Keratinocyte (primary cell): ENCODE measurements around the gene SDCCAG8.

Experiments
- EZH2 ChIP-seq: IDR thresholded peaks from one replicate; pipeline ENCODE4 v1.6.1; 2012; ENCODE audit warnings: inconsistent platforms, mild to moderate bottlenecking, low read length, moderate library complexity
- TF ChIP-seq, protein P1 (sequence below), 3 experiments: IDR thresholded peaks in 1 of 3; conservative IDR thresholded peaks in 1 of 3; optimal IDR thresholded peaks in 1 of 3; 2 replicates in 2 of 3; 3 replicates in 1 of 3; pipeline versions ENCODE3 to v1.5.1; 2011; ENCODE audit warnings: low read length in 3 of 3, mild to moderate bottlenecking in 3 of 3, moderate library complexity in 2 of 3, control low read depth in 1 of 3, inconsistent platforms in 1 of 3; ENCODE audit not compliant: insufficient read depth in 2 of 3; ENCODE audit errors: extremely low read depth in 1 of 3

DNA sequence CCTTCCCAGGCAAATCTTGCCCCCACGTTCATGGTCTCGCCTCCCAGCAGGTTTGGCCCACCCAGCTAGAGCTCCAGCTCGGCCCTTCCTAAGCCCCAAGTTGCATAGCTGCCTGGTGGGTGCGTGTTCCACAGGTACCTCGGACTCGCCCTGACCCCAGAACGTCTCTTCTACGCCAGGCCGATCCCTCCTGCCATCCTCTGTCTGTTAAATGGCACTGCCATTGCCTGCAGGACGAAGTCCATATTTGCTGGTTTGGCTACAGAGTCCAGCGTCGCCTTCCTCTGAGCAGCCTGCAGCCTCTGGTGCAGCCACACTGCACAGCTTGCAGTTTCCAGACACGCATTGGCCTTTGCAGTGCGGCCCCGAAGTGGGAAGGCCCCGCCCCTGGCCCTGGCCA, 228.1 kb downstream of the SDCCAG8 start:
- TF ChIP-seq, protein P1, sequence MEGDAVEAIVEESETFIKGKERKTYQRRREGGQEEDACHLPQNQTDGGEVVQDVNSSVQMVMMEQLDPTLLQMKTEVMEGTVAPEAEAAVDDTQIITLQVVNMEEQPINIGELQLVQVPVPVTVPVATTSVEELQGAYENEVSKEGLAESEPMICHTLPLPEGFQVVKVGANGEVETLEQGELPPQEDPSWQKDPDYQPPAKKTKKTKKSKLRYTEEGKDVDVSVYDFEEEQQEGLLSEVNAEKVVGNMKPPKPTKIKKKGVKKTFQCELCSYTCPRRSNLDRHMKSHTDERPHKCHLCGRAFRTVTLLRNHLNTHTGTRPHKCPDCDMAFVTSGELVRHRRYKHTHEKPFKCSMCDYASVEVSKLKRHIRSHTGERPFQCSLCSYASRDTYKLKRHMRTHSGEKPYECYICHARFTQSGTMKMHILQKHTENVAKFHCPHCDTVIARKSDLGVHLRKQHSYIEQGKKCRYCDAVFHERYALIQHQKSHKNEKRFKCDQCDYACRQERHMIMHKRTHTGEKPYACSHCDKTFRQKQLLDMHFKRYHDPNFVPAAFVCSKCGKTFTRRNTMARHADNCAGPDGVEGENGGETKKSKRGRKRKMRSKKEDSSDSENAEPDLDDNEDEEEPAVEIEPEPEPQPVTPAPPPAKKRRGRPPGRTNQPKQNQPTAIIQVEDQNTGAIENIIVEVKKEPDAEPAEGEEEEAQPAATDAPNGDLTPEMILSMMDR (optimal IDR thresholded peaks at IDR 0.05 in 1 of 3, IDR thresholded peaks at IDR 0.05 in 1 of 3, conservative IDR thresholded peaks at IDR 0.05 in 1 of 3; ENCODE audit: extremely low read depth in 1 of 3, insufficient read depth in 2 of 3, low read length in 3 of 3): no peak
- TF ChIP-seq EZH2: no peak
